Measurements from ENCODE around the gene NPAS3.

Gene NPAS3

GRCh38 chr14:33521192-33521591 lies 582.5 kb downstream of the NPAS3 start:
- no peak for TF ChIP-seq REST (IDR thresholded peaks at IDR 0.05; ENCODE audit: insufficient read depth in 1 of 2, low read depth in 2 of 2, low read length in 2 of 2)
- TF ChIP-seq SIN3A (IDR thresholded peaks at IDR 0.05; ENCODE audit: borderline replicate concordance, insufficient read depth, low read length) = no peak
- no peak for TF ChIP-seq POLR2AphosphoS5 (IDR thresholded peaks at IDR 0.05; ENCODE audit: low read depth, low read length)
- TF ChIP-seq FOXP2 (optimal IDR thresholded peaks at IDR 0.05; ENCODE audit: borderline replicate concordance, extremely low read depth, extremely low read length, insufficient read depth) = no peak
- TF ChIP-seq TAF1 (IDR thresholded peaks at IDR 0.05; ENCODE audit: borderline replicate concordance, insufficient read depth, low read length) = no peak

GRCh38 chr14:33524244-33524643 lies 585.6 kb downstream of the NPAS3 start:
- no peak for TF ChIP-seq REST (IDR thresholded peaks at IDR 0.05; ENCODE audit: insufficient read depth in 1 of 2, low read depth in 2 of 2, low read length in 2 of 2)
- no peak for TF ChIP-seq POLR2AphosphoS5 (IDR thresholded peaks at IDR 0.05; ENCODE audit: low read depth, low read length)
- TF ChIP-seq SIN3A (IDR thresholded peaks at IDR 0.05; ENCODE audit: borderline replicate concordance, insufficient read depth, low read length) = no peak
- no peak for TF ChIP-seq FOXP2 (optimal IDR thresholded peaks at IDR 0.05; ENCODE audit: borderline replicate concordance, extremely low read depth, extremely low read length, insufficient read depth)
- no peak for TF ChIP-seq TAF1 (IDR thresholded peaks at IDR 0.05; ENCODE audit: borderline replicate concordance, insufficient read depth, low read length)

- TF ChIP-seq FOXP2 (optimal IDR thresholded peaks at IDR 0.05; ENCODE audit: borderline replicate concordance, extremely low read depth, extremely low read length, insufficient read depth) (no peak), POLR2AphosphoS5 (IDR thresholded peaks at IDR 0.05; ENCODE audit: low read depth, low read length) (no peak), SIN3A (IDR thresholded peaks at IDR 0.05; ENCODE audit: borderline replicate concordance, insufficient read depth, low read length) (no peak), TAF1 (IDR thresholded peaks at IDR 0.05; ENCODE audit: borderline replicate concordance, insufficient read depth, low read length) (no peak), REST (IDR thresholded peaks at IDR 0.05; ENCODE audit: insufficient read depth in 1 of 2, low read depth in 2 of 2, low read length in 2 of 2) (no peak)
Observed at GRCh38 chr14:33525626-33526025, 586.9 kb downstream of the NPAS3 start.

- TF ChIP-seq SIN3A (IDR thresholded peaks at IDR 0.05; ENCODE audit: borderline replicate concordance, insufficient read depth, low read length) (no peak), POLR2AphosphoS5 (IDR thresholded peaks at IDR 0.05; ENCODE audit: low read depth, low read length) (no peak), TAF1 (IDR thresholded peaks at IDR 0.05; ENCODE audit: borderline replicate concordance, insufficient read depth, low read length) (no peak), FOXP2 (optimal IDR thresholded peaks at IDR 0.05; ENCODE audit: borderline replicate concordance, extremely low read depth, extremely low read length, insufficient read depth) (no peak), REST (IDR thresholded peaks at IDR 0.05; ENCODE audit: insufficient read depth in 1 of 2, low read depth in 2 of 2, low read length in 2 of 2) (no peak)
Observed at GRCh38 chr14:33527023-33527634, 588.5 kb downstream of the NPAS3 start.

All from PFSK-1 (cell line).